ENCODE data around the gene WDR45B.

DNA sequence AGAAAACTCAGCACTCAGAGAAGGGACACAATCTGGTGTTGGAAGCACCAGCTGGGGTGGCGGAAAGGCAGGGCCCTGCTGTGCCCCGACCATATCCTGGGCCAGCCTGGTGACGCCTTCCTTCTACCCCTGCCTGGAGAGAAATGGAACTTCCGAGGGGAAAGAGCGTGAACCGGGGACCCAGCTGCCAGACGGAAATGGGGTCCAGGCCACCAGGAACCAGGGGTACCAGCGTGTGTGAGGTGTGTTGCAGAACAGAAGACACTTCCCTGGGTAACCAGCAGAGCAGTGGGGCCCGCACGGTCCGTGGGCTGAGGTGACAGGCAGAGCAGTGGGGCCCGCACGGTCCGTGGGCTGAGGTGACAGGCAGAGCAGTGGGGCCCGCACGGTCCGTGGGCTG, 43.5 kb upstream of the WDR45B start:
- TF ChIP-seq, protein P1, sequence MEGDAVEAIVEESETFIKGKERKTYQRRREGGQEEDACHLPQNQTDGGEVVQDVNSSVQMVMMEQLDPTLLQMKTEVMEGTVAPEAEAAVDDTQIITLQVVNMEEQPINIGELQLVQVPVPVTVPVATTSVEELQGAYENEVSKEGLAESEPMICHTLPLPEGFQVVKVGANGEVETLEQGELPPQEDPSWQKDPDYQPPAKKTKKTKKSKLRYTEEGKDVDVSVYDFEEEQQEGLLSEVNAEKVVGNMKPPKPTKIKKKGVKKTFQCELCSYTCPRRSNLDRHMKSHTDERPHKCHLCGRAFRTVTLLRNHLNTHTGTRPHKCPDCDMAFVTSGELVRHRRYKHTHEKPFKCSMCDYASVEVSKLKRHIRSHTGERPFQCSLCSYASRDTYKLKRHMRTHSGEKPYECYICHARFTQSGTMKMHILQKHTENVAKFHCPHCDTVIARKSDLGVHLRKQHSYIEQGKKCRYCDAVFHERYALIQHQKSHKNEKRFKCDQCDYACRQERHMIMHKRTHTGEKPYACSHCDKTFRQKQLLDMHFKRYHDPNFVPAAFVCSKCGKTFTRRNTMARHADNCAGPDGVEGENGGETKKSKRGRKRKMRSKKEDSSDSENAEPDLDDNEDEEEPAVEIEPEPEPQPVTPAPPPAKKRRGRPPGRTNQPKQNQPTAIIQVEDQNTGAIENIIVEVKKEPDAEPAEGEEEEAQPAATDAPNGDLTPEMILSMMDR (IDR thresholded peaks at IDR 0.05), result no peak
- TF ChIP-seq EZH2 (IDR thresholded peaks at IDR 0.05; ENCODE audit: borderline replicate concordance, insufficient read depth, low read depth, low read length, poor library complexity, severe bottlenecking), result no peak
